A673 (cell line): Measurements from ENCODE around the gene NEK6. TPM values are rescaled to one million over a fixed set of nuclear protein-coding genes. Genes with fewer than 3 reads are reported as not detected.

Experiments
- BruUV-seq: library from RNA; stranded (reverse); fragments of 400-500 nt; replicated peaks from 2 replicates; lab custom pipeline; 2021; lab: Mats Ljungman, UMichigan
- CTCF ChIA-PET: fragments of 300-600 bp; sonication (Branson Sonifier 250); formaldehyde crosslinking; loops from one replicate; lab custom pipeline; 2022; ENCODE audit warnings: antibody characterized with exemption; lab: Charles Lee
- POLR2A ChIA-PET: fragments of 300-600 bp; sonication (Branson Sonifier 250); formaldehyde crosslinking; loops from one replicate; lab custom pipeline; 2022; ENCODE audit warnings: antibody characterized with exemption; ENCODE audit not compliant: low non-redundant PET; lab: Charles Lee
- DNase-seq: peaks from one replicate; pipeline ENCODE4 v3.0.0-alpha.2; 2015; ENCODE audit warnings: low spot score
- H3K27ac ChIP-seq: fragments of 200-600 bp; sonication (generic); 2 replicates; pipeline ENCODE4 v1.5.1; 2016; ENCODE audit warnings: mixed run types, low read depth, mild to moderate bottlenecking, mixed read lengths, antibody characterized with exemption, low read length; ENCODE audit not compliant: poor library complexity, severe bottlenecking
- H3K27me3 ChIP-seq: fragments of 200-600 bp; sonication (generic); replicated peaks from 2 replicates; pipeline ENCODE4 v1.6.1; 2017; ENCODE audit warnings: mixed run types, low read depth, mild to moderate bottlenecking, mixed read lengths, antibody characterized with exemption, low read length; ENCODE audit not compliant: insufficient read depth, poor library complexity
- H3K36me3 ChIP-seq: fragments of 200-600 bp; sonication (generic); 2 replicates; pipeline ENCODE4 v1.6.1; 2016; ENCODE audit warnings: mixed run types, mild to moderate bottlenecking, mixed read lengths, antibody characterized with exemption, low read length; ENCODE audit not compliant: insufficient read depth, poor library complexity, severe bottlenecking
- H3K4me1 ChIP-seq: fragments of 200-600 bp; sonication (generic); 2 replicates; pipeline ENCODE4 v1.6.1; 2017; ENCODE audit warnings: mixed run types, mild to moderate bottlenecking, mixed read lengths, antibody characterized with exemption, low read length; ENCODE audit not compliant: insufficient read depth, poor library complexity, severe bottlenecking
- H3K4me3 ChIP-seq: fragments of 200-600 bp; sonication (generic); 2 replicates; pipeline ENCODE4 v1.5.1; 2016; ENCODE audit warnings: low read depth, mixed run types, mild to moderate bottlenecking, mixed read lengths, low read length; ENCODE audit not compliant: poor library complexity, severe bottlenecking
- H3K9me3 ChIP-seq: fragments of 200-600 bp; sonication (generic); 2 replicates; pipeline ENCODE4 v1.6.1; 2016; ENCODE audit warnings: mixed run types, low read depth, mild to moderate bottlenecking, mixed read lengths, antibody characterized with exemption, low read length; ENCODE audit not compliant: poor library complexity, severe bottlenecking
- CTCF ChIP-seq: fragments of 300-800, 200-600 bp; sonication (generic); conservative IDR thresholded peaks from 2 replicates; pipeline ENCODE4 v1.5.1; 2017; ENCODE audit warnings: low read depth, mild to moderate bottlenecking, antibody characterized with exemption, low read length, moderate library complexity, mixed read lengths
- EZH2 ChIP-seq: fragments of 200-600 bp; sonication (generic); IDR thresholded peaks from 2 replicates; pipeline ENCODE4 v1.6.1; 2017; ENCODE audit warnings: borderline replicate concordance, low read depth, mild to moderate bottlenecking, mixed read lengths, antibody characterized with exemption, low read length; ENCODE audit not compliant: poor library complexity, severe bottlenecking
- intact Hi-C: fragments of 100-400 bp; cut with micrococcal nuclease; formaldehyde crosslinking; loops from one replicate; pipeline ENCODE4 v1.10.0; 2022; ENCODE audit not compliant: unreplicated experiment
- total RNA-seq: library from RNA; stranded (reverse); gene quantifications from 2 replicates; pipeline ENCODE4 v1.2.3, GENCODE V29; 2021

NEK6 gene
- total RNA-seq, 1 experiment from 2014 or later, result 23.3 TPM

- Histone ChIP-seq H3K4me3 (no peak overlapping the region), H3K27me3 (no peaks in the 10 kb centered on the region), H3K9me3 (no peaks in the 10 kb centered on the region), H3K4me1 (no peaks in the 10 kb centered on the region), H3K27ac (peak overlapping the region; percentile 12), H3K36me3 (peaks cover 9% of the 10 kb centered on the region)
- no peak for DNase-seq
- POLR2A ChIA-PET, result no interaction called here
- BruUV-seq, result no TSS peak
- CTCF ChIA-PET, result no interaction called here
- intact Hi-C loops, result no loop called here
- TF ChIP-seq CTCF (peak; percentile 41), EZH2 (no peak)
Observed at GRCh38 chr9:124357721-124358361, 100.1 kb downstream of the NEK6 start.

DNA sequence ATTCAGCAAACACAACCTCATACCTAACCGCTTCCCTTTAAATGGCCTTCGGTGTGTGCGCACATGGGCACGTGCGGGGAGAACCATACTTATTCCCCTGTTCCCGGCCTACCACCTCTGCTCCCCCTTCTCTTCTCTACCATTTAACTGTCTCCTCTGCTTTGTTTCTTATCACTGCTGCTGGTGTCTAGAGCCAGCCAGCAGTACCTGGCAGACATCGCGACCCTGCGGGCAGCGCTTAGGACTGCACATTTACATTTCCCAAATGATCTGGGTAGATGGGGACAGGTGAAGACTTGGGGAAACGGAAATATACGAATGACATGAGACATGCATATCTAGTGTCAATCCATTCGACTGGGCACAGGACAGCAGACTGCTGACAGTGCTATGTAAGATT, 100.9 kb downstream of the NEK6 start:
- BruUV-seq, result no TSS peak
- CTCF ChIA-PET, result no interaction called here
- H3K27ac ChIP-seq, result no peak overlapping the region
- TF ChIP-seq CTCF (no peak), EZH2 (no peak)
- intact Hi-C loops, result no loop called here
- H3K27me3 ChIP-seq, result no peaks in the 10 kb centered on the region
- no peak for DNase-seq
- H3K4me3 ChIP-seq, result no peak overlapping the region
- POLR2A ChIA-PET, result no interaction called here
- H3K4me1 ChIP-seq, result no peaks in the 10 kb centered on the region
- no peaks in the 10 kb centered on the region for H3K9me3 ChIP-seq
- peaks cover 2% of the 10 kb centered on the region for H3K36me3 ChIP-seq

- BruUV-seq, result no TSS peak
- CTCF ChIA-PET, result no interaction called here
- Histone ChIP-seq H3K27ac (no peak overlapping the region), H3K4me3 (no peak overlapping the region), H3K9me3 (no peaks in the 10 kb centered on the region), H3K4me1 (no peaks in the 10 kb centered on the region), H3K27me3 (no peaks in the 10 kb centered on the region), H3K36me3 (no peaks in the 10 kb centered on the region)
- no peak for DNase-seq
- POLR2A ChIA-PET, result no interaction called here
- TF ChIP-seq EZH2 (no peak), CTCF (no peak)
- intact Hi-C loops, result no loop called here
Observed at GRCh38 chr9:124359426-124359825, 101.7 kb downstream of the NEK6 start.
